ENCODE results near the gene ADAM21. TPM values are rescaled to one million over a fixed set of nuclear protein-coding genes. Genes with fewer than 3 reads are reported as not detected.

ADAM21 gene
- polyA plus RNA-seq, 2 of the 4 experiments (the other 2 are of a cell fraction), result 0.04 to 0.12 TPM

DNA sequence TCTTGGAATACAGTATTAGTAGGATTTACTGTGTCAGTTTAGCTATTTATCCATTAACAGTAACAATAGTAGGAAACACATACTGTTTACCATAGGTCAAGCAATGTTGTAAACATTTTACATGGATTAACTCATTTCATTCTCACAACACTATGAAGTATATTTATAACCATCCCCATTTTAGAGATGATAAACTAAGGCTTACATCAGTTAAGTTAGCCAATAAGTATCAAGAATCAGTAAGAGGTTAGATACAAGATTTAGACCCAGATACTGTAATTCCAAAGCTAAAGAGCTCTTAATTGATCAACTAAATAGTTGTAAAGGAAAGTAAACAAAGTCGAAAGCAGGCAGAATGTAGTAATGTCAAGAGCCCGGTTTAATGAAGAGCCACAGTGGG is 36.2 kb upstream of the ADAM21 start:
- H3K4me2 ChIP-seq, result peak overlapping the region; percentile 78
- DNase-seq (ENCODE audit: low read depth in 1 of 2, low spot score in 1 of 2), result no peak
- no peak overlapping the region for H3K27ac ChIP-seq
- WGBS (ENCODE audit: missing lambda C conversion rate), result 21% methylated on average over 2 of the region's 2 CpGs
- ATAC-seq, result no peak
- peaks cover 13% of the 10 kb centered on the region; the same call in 2 of the 3 replicates for H3K4me1 ChIP-seq
- FAIRE-seq, result no peak
- no peaks in the 10 kb centered on the region for H3K9me3 ChIP-seq
- TF ChIP-seq KDM1A (IDR thresholded peaks at IDR 0.05; ENCODE audit: low read depth) (peak; percentile 74; the same call in 1 of the 2 replicates), JUN (IDR thresholded peaks at IDR 0.05) (no peak)
- H3K4me3 ChIP-seq, result peak overlapping the region; percentile 66
- ChIA-PET CTCF (interaction anchor here (1.4 kb wide), 1 partner anchor 24 kb away, joined by 3 read pairs; no protein-coding TSS in a partner anchor), POLR2A (no interaction called here)

DNA sequence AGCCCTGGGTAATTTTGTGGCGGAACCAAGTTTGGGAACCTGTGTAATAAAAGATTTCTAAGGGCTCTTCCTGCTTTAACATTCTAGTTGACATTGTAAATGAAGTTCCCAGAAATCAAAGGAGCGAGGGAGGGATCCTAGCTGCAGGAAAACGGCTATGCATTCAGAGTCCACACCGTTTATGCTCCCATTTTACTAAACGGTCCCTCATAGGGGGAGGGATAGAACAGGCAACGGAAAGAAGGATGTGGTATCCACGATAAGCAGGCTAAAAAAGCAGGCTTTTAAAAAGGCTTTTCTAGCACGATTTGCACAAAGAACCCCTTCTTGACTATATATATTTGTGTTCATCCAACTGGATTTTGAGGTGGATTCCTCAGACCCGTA is 35.6 kb upstream of the ADAM21 start:
- Histone ChIP-seq H3K4me1 (peaks cover 13% of the 10 kb centered on the region; the same call in 2 of the 3 replicates), H3K4me2 (peak overlapping the region; percentile 78), H3K4me3 (peak overlapping the region; percentile 66), H3K9me3 (no peaks in the 10 kb centered on the region), H3K27ac (peak overlapping the region; percentile 69 to 89)
- CTCF ChIA-PET, result interaction anchor here (1.4 kb wide), 1 partner anchor 23 kb away, joined by 3 read pairs; no protein-coding TSS in a partner anchor
- 6% methylated on average over 9 of the region's 9 CpGs for WGBS (ENCODE audit: missing lambda C conversion rate)
- POLR2A ChIA-PET, result no interaction called here
- peak in 1 of 2 experiments; percentile 3 for DNase-seq (ENCODE audit: low read depth in 1 of 2, low spot score in 1 of 2)
- TF ChIP-seq RARB (CRISPR knock-in tag; IDR thresholded peaks at IDR 0.05) (no peak), HOXB5 (CRISPR knock-in tag; IDR thresholded peaks at IDR 0.05) (no peak), CEBPB (IDR thresholded peaks at IDR 0.05) (no peak), POLR2A (IDR thresholded peaks at IDR 0.05; ENCODE audit: low read length) (no peak), FOSL2 (IDR thresholded peaks at IDR 0.05) (no peak), FOSL2 (CRISPR knock-in tag; IDR thresholded peaks at IDR 0.05) (no peak), HEYL (CRISPR knock-in tag; IDR thresholded peaks at IDR 0.05) (no peak), ZSCAN20 (CRISPR knock-in tag; IDR thresholded peaks at IDR 0.05) (no peak), CBX8 (IDR thresholded peaks at IDR 0.05) (no peak), RCOR1 (IDR thresholded peaks at IDR 0.05; ENCODE audit: low read depth, low read length) (no peak), FOSB (CRISPR knock-in tag; IDR thresholded peaks at IDR 0.05) (no peak)
- TF ChIP-seq, protein P1, sequence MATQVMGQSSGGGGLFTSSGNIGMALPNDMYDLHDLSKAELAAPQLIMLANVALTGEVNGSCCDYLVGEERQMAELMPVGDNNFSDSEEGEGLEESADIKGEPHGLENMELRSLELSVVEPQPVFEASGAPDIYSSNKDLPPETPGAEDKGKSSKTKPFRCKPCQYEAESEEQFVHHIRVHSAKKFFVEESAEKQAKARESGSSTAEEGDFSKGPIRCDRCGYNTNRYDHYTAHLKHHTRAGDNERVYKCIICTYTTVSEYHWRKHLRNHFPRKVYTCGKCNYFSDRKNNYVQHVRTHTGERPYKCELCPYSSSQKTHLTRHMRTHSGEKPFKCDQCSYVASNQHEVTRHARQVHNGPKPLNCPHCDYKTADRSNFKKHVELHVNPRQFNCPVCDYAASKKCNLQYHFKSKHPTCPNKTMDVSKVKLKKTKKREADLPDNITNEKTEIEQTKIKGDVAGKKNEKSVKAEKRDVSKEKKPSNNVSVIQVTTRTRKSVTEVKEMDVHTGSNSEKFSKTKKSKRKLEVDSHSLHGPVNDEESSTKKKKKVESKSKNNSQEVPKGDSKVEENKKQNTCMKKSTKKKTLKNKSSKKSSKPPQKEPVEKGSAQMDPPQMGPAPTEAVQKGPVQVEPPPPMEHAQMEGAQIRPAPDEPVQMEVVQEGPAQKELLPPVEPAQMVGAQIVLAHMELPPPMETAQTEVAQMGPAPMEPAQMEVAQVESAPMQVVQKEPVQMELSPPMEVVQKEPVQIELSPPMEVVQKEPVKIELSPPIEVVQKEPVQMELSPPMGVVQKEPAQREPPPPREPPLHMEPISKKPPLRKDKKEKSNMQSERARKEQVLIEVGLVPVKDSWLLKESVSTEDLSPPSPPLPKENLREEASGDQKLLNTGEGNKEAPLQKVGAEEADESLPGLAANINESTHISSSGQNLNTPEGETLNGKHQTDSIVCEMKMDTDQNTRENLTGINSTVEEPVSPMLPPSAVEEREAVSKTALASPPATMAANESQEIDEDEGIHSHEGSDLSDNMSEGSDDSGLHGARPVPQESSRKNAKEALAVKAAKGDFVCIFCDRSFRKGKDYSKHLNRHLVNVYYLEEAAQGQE (IDR thresholded peaks at IDR 0.05), result no peak
- TF ChIP-seq, protein P2, sequence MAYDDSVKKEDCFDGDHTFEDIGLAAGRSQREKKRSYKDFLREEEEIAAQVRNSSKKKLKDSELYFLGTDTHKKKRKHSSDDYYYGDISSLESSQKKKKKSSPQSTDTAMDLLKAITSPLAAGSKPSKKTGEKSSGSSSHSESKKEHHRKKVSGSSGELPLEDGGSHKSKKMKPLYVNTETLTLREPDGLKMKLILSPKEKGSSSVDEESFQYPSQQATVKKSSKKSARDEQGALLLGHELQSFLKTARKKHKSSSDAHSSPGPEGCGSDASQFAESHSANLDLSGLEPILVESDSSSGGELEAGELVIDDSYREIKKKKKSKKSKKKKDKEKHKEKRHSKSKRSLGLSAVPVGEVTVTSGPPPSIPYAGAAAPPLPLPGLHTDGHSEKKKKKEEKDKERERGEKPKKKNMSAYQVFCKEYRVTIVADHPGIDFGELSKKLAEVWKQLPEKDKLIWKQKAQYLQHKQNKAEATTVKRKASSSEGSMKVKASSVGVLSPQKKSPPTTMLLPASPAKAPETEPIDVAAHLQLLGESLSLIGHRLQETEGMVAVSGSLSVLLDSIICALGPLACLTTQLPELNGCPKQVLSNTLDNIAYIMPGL (CRISPR knock-in tag; IDR thresholded peaks at IDR 0.05; ENCODE audit: borderline replicate concordance), result no peak
- TF ChIP-seq, protein P3, sequence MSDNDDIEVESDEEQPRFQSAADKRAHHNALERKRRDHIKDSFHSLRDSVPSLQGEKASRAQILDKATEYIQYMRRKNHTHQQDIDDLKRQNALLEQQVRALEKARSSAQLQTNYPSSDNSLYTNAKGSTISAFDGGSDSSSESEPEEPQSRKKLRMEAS (IDR thresholded peaks at IDR 0.05), result no peak
- FAIRE-seq, result no peak
- peak; percentile 69 to 72; a peak in 4 of 6 replicates for ATAC-seq

DNA sequence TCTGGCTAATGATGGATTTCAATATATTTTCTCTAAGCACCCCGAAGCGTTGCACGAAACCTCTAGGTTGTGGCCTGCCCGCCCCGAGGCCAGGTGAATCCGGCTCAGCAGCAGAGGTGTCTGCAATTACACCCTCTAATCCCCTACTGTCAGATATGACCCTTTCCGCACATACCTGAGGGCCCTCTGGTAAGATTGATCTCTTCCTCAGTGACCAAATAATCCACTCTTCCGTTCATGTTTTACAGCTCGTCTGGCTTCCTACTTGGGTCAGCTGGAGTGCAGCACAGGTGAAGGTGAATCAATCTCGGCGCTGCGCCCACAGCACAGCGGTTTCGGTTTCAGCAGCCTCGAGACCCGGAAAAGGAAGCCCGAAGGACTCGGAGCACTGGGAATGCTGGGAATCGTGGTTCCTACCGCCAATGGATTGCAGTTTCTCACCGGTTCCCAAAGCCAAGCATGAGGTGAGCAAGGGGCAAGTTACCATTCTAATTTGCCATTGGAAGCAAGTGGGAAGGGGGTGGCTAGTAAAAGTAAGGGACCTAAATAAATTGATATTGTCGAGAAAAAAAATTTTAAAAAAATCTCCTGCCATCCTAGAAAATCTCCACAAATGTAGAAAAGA is 35.1 kb upstream of the ADAM21 start, which contains the start of gene SYNJ2BP:
TSS of gene SYNJ2BP (minus strand) at position 366 of the 625 bp plus-strand sequence. CDS start at position 239, 127 bp downstream.
- WGBS (ENCODE audit: missing lambda C conversion rate), result 4% methylated on average over 13 of the region's 22 CpGs
- FAIRE-seq, result peak; percentile 72
- CTCF ChIA-PET, result interaction anchor here (1.4 kb wide), 1 partner anchor 23 kb away, joined by 3 read pairs; no protein-coding TSS in a partner anchor
- peak; percentile 97 to 99 for ATAC-seq
- peak within 1 kb of the TSS; percentile 66 for H3K4me3 ChIP-seq
- DNase-seq (ENCODE audit: low read depth in 1 of 2, low spot score in 1 of 2), result peak; percentile 74 to 91
- H3K27ac ChIP-seq, result peak within 1 kb of the TSS; percentile 69 to 89
- H3K4me2 ChIP-seq, result peak within 1 kb of the TSS; percentile 78
- no peaks in the 10 kb centered on the region for H3K9me3 ChIP-seq
- peaks cover 13% of the 10 kb centered on the region; the same call in 2 of the 3 replicates for H3K4me1 ChIP-seq
- POLR2A ChIA-PET, result no interaction called here
- TF ChIP-seq, protein P4, sequence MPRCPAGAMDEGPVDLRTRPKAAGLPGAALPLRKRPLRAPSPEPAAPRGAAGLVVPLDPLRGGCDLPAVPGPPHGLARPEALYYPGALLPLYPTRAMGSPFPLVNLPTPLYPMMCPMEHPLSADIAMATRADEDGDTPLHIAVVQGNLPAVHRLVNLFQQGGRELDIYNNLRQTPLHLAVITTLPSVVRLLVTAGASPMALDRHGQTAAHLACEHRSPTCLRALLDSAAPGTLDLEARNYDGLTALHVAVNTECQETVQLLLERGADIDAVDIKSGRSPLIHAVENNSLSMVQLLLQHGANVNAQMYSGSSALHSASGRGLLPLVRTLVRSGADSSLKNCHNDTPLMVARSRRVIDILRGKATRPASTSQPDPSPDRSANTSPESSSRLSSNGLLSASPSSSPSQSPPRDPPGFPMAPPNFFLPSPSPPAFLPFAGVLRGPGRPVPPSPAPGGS (IDR thresholded peaks at IDR 0.05), result no peak
- 0 out of 2 replicates have a peak, but pooled peaks have one; percentile 23 for TF ChIP-seq ZNF302 (CRISPR knock-in tag; IDR thresholded peaks at IDR 0.05)
- TF ChIP-seq JUN (IDR thresholded peaks at IDR 0.05), result no peak; a peak in 1 of 5 replicates
- no peak for TF ChIP-seq RNF2 (IDR thresholded peaks at IDR 0.05; ENCODE audit: borderline replicate concordance, low read depth)
- no peak for TF ChIP-seq KDM5A (IDR thresholded peaks at IDR 0.05)
- TF ChIP-seq, protein P5, sequence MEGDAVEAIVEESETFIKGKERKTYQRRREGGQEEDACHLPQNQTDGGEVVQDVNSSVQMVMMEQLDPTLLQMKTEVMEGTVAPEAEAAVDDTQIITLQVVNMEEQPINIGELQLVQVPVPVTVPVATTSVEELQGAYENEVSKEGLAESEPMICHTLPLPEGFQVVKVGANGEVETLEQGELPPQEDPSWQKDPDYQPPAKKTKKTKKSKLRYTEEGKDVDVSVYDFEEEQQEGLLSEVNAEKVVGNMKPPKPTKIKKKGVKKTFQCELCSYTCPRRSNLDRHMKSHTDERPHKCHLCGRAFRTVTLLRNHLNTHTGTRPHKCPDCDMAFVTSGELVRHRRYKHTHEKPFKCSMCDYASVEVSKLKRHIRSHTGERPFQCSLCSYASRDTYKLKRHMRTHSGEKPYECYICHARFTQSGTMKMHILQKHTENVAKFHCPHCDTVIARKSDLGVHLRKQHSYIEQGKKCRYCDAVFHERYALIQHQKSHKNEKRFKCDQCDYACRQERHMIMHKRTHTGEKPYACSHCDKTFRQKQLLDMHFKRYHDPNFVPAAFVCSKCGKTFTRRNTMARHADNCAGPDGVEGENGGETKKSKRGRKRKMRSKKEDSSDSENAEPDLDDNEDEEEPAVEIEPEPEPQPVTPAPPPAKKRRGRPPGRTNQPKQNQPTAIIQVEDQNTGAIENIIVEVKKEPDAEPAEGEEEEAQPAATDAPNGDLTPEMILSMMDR (IDR thresholded peaks at IDR 0.05), result no peak
- TF ChIP-seq PHF8 (IDR thresholded peaks at IDR 0.05; ENCODE audit: borderline replicate concordance, low read depth), result peak; percentile 48; the same call in 1 of the 2 replicates
- TF ChIP-seq EP300 (IDR thresholded peaks at IDR 0.05), result no peak
- no peak for TF ChIP-seq FOSL2 (IDR thresholded peaks at IDR 0.05)
- no peak for TF ChIP-seq FOSL2 (CRISPR knock-in tag; IDR thresholded peaks at IDR 0.05)
- no peak for TF ChIP-seq JUNB (IDR thresholded peaks at IDR 0.05)
- no peak for TF ChIP-seq ESRRA (IDR thresholded peaks at IDR 0.05; ENCODE audit: borderline replicate concordance, low read length)
- no peak for TF ChIP-seq NR3C1 (IDR thresholded peaks at IDR 0.05)
- TF ChIP-seq POLR2A (IDR thresholded peaks at IDR 0.05; ENCODE audit: low read length), result peak; percentile 55

Data from A549 (cell line).